K562 (cell line): ENCODE measurements around the gene SRPK1. TPM values are rescaled to one million over a fixed set of nuclear protein-coding genes. Genes with fewer than 3 reads are reported as not detected.
A peak's percentile ranks its signal among the peaks of the same experiment; 100 is the strongest.

Experiments
- E2F3 ChIP-seq: fragments of 250-450 bp; sonication (Bioruptor Pico); IDR thresholded peaks from 2 replicates; pipeline ENCODE4 v1.4.0; 2020; ENCODE audit warnings: mild to moderate bottlenecking
- EP300 ChIP-seq: IDR thresholded peaks from 2 replicates; pipeline ENCODE4 v1.6.1; 2012; ENCODE audit warnings: low read length, improper control_type of control experiment
- GTF2E2 ChIP-seq: fragments of 200-800 bp; sonication (Bioruptor generic); IDR thresholded peaks from 2 replicates; pipeline ENCODE4 v1.6.1; 2016; ENCODE audit warnings: missing genetic modification characterization, missing compliant biosample characterization
- HMG20B ChIP-seq: fragments of 250-450 bp; sonication (Bioruptor Pico); IDR thresholded peaks from 2 replicates; pipeline ENCODE4 v1.5.0; 2021; ENCODE audit warnings: mild to moderate bottlenecking
- ILK ChIP-seq: fragments of 450-650 bp; IDR thresholded peaks from 2 replicates; pipeline ENCODE4 v1.6.1; 2016; ENCODE audit warnings: missing genetic modification characterization, low read depth, mild to moderate bottlenecking, missing compliant biosample characterization, moderate library complexity, borderline replicate concordance
- MEF2A ChIP-seq: IDR thresholded peaks from 2 replicates; pipeline ENCODE4 v1.6.1; 2011; ENCODE audit warnings: low read depth, mild to moderate bottlenecking, low read length, moderate library complexity; ENCODE audit not compliant: control insufficient read depth
- MIER1 ChIP-seq: fragments of 450-650 bp; IDR thresholded peaks from 2 replicates; pipeline ENCODE4 v1.6.1; 2016; ENCODE audit warnings: antibody characterized with exemption, mild to moderate bottlenecking, low read depth
- NCOA6 ChIP-seq: fragments of 450-650 bp; IDR thresholded peaks from 2 replicates; pipeline ENCODE4 v1.6.1; 2017; ENCODE audit warnings: mild to moderate bottlenecking
- NR2C2 ChIP-seq, 2 experiments: fragments of 200-800 bp in 1 of 2; sonication (Bioruptor generic) in 1 of 2; sonication (generic) in 1 of 2; formaldehyde crosslinking in 1 of 2; IDR thresholded peaks; 2 replicates each; pipeline versions ENCODE4 v1.6.1 to v1.8.0; 2016 to 2022; ENCODE audit warnings: mild to moderate bottlenecking in 1 of 2, missing compliant biosample characterization in 1 of 2, missing genetic modification characterization in 1 of 2, missing genetic modification reagents in 1 of 2
- POLR2B ChIP-seq: fragments of 450-650 bp; IDR thresholded peaks from 2 replicates; pipeline ENCODE4 v1.6.1; 2018; ENCODE audit warnings: low read depth; ENCODE audit not compliant: partially characterized antibody
- PRPF4 ChIP-seq: fragments of 200-400 bp; formaldehyde crosslinking; IDR thresholded peaks from one replicate; pipeline ENCODE4 v1.6.1; 2017; ENCODE audit warnings: low read length, low read depth, mild to moderate bottlenecking; ENCODE audit not compliant: insufficient read depth, poor library complexity, severe bottlenecking
- SRF ChIP-seq, 2 experiments: fragments of 250-450, 450-650 bp in 1 of 2; sonication (Bioruptor Pico) in 1 of 2; sonication (generic) in 1 of 2; formaldehyde crosslinking; IDR thresholded peaks; 2 replicates each; pipeline versions ENCODE4 v1.5.0 to v1.5.1; 2020 to 2022; ENCODE audit warnings: mild to moderate bottlenecking in 1 of 2, missing genetic modification reagents in 1 of 2
- TARDBP ChIP-seq: fragments of 450-650 bp; IDR thresholded peaks from 2 replicates; pipeline ENCODE4 v1.6.1; 2016
- ZEB2 ChIP-seq: fragments of 450-650 bp; IDR thresholded peaks from 2 replicates; pipeline ENCODE4 v1.6.1; 2016
- ZFP36 ChIP-seq: fragments of 150-350 bp; IDR thresholded peaks from 2 replicates; pipeline ENCODE4 v1.6.1; 2018; ENCODE audit warnings: low read length, low read depth; ENCODE audit not compliant: partially characterized antibody
- ZNF174 ChIP-seq: fragments of 250-450 bp; sonication (Bioruptor Pico); IDR thresholded peaks from 2 replicates; pipeline ENCODE4 v1.4.0; 2020; ENCODE audit warnings: mild to moderate bottlenecking
- ZNF444 ChIP-seq: fragments of 250-450 bp; sonication (Bioruptor Pico); IDR thresholded peaks from 2 replicates; pipeline ENCODE4 v1.4.0; 2020; ENCODE audit warnings: mild to moderate bottlenecking, moderate library complexity
- ZNF668 ChIP-seq: fragments of 250-450 bp; sonication (Bioruptor Pico); IDR thresholded peaks from 2 replicates; pipeline ENCODE4 v1.8.0; 2022; ENCODE audit warnings: mild to moderate bottlenecking, inconsistent platforms
- polyA plus RNA-seq, 8 experiments: library from polyadenylated mRNA; depleted of rRNA in 4 of 8; stranded (reverse) in 5 of 8; unstranded in 3 of 8; fragments of >200 nt; fragmentation: Nextera tagmentation in 2 of 8; fragmentation: Illumina TruSeq in 1 of 8; extraction: Ambion mirVana in 2 of 8; extraction: Trizol in 1 of 8; gene quantifications; 2 replicates each; pipeline versions ENCODE4 v1.2.1 to v1.2.3, GENCODE V29; 2011 to 2014; ENCODE audit warnings: inconsistent platforms in 1 of 8, missing spikeins in 1 of 8
- total RNA-seq, 7 experiments: library from RNA; depleted of rRNA in 6 of 7; stranded (reverse); fragments of >200 nt in 6 of 7; fragmentation: Illumina TruSeq in 2 of 7; extraction: Trizol in 2 of 7; gene quantifications; 2 replicates each; pipeline versions ENCODE4 v1.2.1 to v1.2.3, GENCODE V29; 2011 to 2021; ENCODE audit warnings: low replicate concordance in 1 of 7
- TF ChIP-seq, protein P1 (sequence below): fragments of 450-650 bp; IDR thresholded peaks from 2 replicates; pipeline ENCODE4 v1.6.1; 2016; ENCODE audit warnings: antibody characterized with exemption
- TF ChIP-seq, protein P2 (sequence below): fragments of 250-450 bp; sonication (Bioruptor Pico); IDR thresholded peaks from 2 replicates; pipeline ENCODE4 v1.8.0; 2022; ENCODE audit warnings: moderate library complexity, mild to moderate bottlenecking, inconsistent platforms
- TF ChIP-seq, protein P3 (sequence below): fragments of 150-350 bp; conservative IDR thresholded peaks from 2 replicates; pipeline ENCODE4 v1.6.1; 2014; ENCODE audit warnings: low read length
- TF ChIP-seq, protein P4 (sequence below): fragments of 450-650 bp; formaldehyde crosslinking; IDR thresholded peaks from 2 replicates; pipeline ENCODE4 v1.4.0; 2020; ENCODE audit warnings: mild to moderate bottlenecking

The SRPK1 gene
- total and polyA plus RNA-seq, 9 of the 15 experiments (the other 6 are each of a cell fraction or from before 2014, with no cell fraction given), result 99.6 to 185 (median 159) TPM

DNA sequence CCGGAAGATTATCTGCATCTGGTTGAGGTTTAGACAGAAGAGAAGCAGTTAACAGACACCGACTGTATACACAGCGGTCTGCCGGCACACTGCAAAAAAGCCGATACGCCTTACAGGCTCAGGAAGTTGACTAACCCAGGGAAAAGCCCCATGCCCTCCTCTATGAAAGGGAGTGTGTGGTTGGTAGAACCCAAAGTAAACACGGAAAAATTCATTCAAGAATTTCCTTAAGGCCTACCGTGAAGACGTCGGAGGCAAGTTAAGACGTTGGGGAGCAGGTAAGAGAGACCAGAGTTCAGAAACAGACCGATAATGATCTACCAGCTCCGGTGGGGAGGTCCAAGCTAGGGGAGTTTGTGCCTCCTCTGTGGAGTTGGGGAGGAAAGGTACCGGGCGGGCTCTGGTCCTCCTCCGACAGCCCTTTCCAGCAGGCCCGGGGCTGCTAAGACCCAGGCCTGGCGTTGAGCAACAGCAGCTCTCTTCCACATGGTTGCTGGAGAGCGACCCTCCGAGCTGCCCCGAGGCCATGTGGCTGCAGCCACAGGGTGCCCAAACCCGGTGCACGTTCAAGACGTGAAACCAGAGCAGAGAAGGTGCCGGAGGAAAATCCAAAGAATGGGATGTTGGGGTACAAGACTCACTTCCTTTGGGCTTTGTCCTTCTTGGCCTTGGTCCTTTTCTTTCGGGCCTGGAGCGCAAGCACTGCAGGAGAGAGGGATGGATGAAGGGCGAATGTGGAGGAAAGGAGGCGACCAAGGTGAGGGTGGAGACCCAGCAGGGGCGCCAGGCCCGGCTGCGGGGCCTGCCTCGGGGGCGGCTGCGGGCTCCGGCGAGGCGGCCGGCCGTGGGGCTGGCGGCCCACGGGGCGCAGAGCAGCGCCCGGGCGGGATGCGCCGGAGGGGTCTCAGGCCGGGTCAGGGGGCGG, 809 bp downstream of the SRPK1 start (continued):
- TF ChIP-seq, protein P1, sequence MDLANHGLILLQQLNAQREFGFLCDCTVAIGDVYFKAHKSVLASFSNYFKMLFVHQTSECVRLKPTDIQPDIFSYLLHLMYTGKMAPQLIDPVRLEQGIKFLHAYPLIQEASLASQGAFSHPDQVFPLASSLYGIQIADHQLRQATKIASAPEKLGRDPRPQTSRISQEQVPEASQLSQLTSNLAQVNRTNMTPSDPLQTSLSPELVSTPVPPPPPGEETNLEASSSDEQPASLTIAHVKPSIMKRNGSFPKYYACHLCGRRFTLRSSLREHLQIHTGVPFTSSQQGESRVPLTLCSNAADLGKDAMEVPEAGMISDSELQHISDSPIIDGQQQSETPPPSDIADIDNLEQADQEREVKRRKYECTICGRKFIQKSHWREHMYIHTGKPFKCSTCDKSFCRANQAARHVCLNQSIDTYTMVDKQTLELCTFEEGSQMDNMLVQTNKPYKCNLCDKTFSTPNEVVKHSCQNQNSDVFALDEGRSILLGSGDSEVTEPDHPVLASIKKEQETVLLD, result no peak; the same call in 1 of the 2 replicates
- TF ChIP-seq, protein P2, sequence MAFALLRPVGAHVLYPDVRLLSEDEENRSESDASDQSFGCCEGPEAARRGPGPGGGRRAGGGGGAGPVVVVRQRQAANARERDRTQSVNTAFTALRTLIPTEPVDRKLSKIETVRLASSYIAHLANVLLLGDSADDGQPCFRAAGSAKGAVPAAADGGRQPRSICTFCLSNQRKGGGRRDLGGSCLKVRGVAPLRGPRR, result no peak
- 0 out of 4 replicates have a peak, but pooled peaks of 1 of the 2 experiments have one; percentile 16 for TF ChIP-seq SRF (CRISPR knock-in tag; IDR thresholded peaks at IDR 0.05)
- TF ChIP-seq ZNF668, result peak; percentile 65; the same call in 1 of the 2 replicates
- TF ChIP-seq GTF2E2, result no peak
- TF ChIP-seq TARDBP, result peak; percentile 40; the same call in 1 of the 2 replicates
- no peak for TF ChIP-seq ZNF444 (CRISPR knock-in tag)
- TF ChIP-seq ILK (tag), result no peak
- TF ChIP-seq ZFP36, result peak; percentile 57
- no peak for TF ChIP-seq MEF2A
- no peak for TF ChIP-seq NCOA6
- TF ChIP-seq, protein P3, sequence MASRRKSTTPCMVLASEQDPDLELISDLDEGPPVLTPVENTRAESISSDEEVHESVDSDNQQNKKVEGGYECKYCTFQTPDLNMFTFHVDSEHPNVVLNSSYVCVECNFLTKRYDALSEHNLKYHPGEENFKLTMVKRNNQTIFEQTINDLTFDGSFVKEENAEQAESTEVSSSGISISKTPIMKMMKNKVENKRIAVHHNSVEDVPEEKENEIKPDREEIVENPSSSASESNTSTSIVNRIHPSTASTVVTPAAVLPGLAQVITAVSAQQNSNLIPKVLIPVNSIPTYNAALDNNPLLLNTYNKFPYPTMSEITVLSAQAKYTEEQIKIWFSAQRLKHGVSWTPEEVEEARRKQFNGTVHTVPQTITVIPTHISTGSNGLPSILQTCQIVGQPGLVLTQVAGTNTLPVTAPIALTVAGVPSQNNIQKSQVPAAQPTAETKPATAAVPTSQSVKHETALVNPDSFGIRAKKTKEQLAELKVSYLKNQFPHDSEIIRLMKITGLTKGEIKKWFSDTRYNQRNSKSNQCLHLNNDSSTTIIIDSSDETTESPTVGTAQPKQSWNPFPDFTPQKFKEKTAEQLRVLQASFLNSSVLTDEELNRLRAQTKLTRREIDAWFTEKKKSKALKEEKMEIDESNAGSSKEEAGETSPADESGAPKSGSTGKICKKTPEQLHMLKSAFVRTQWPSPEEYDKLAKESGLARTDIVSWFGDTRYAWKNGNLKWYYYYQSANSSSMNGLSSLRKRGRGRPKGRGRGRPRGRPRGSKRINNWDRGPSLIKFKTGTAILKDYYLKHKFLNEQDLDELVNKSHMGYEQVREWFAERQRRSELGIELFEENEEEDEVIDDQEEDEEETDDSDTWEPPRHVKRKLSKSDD, result no peak
- TF ChIP-seq ZEB2, result no peak
- peak; percentile 65; the same call in 1 of the 2 replicates for TF ChIP-seq MIER1
- TF ChIP-seq HMG20B, result no peak
- no peak for TF ChIP-seq POLR2B
- TF ChIP-seq NR2C2 (CRISPR knock-in tag; IDR thresholded peaks at IDR 0.05), result no peak
- TF ChIP-seq NR2C2 (tag; IDR thresholded peaks at IDR 0.05), result no peak
- 0 out of 2 replicates have a peak, but pooled peaks have one; percentile 3 for TF ChIP-seq EP300
- TF ChIP-seq ZNF174 (CRISPR knock-in tag), result no peak
- TF ChIP-seq, protein P4, sequence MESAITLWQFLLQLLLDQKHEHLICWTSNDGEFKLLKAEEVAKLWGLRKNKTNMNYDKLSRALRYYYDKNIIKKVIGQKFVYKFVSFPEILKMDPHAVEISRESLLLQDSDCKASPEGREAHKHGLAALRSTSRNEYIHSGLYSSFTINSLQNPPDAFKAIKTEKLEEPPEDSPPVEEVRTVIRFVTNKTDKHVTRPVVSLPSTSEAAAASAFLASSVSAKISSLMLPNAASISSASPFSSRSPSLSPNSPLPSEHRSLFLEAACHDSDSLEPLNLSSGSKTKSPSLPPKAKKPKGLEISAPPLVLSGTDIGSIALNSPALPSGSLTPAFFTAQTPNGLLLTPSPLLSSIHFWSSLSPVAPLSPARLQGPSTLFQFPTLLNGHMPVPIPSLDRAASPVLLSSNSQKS (CRISPR knock-in tag), result no peak
- TF ChIP-seq E2F3 (CRISPR knock-in tag), result no peak
- no peak for TF ChIP-seq PRPF4
